Neural cell (in vitro differentiated cells): Measurements from ENCODE around the gene LIPC.

ENCODE experiments used
- EP300 ChIP-seq: fragments of 450-650 bp; conservative IDR thresholded peaks from 2 replicates; pipeline ENCODE4 v1.6.1; 2014; ENCODE audit warnings: antibody characterized with exemption, mild to moderate bottlenecking, moderate library complexity; ENCODE audit not compliant: poor library complexity, severe bottlenecking
- TF ChIP-seq, protein P1 (sequence below): IDR thresholded peaks from 2 replicates; pipeline ENCODE4 v1.6.1; 2012; ENCODE audit warnings: borderline replicate concordance

DNA sequence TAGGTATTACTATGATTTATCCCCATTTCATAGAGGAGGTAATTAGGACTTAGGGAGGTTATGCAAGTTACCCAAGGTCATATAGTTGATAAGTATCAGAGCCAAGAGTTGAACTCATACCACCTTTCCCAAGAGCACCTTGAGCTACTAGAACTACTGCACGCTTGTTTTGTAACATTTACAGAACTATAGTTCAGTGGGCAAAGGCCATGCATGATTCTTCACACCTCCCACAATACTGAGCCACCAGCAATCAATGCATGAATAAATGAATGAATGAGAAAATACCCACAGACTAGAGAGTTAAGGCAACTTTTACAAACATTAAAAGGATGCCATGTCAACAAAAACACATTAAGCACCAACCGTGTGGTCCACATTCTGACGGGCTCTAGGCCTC is 46.8 kb downstream of the LIPC start:
- TF ChIP-seq, protein P1, sequence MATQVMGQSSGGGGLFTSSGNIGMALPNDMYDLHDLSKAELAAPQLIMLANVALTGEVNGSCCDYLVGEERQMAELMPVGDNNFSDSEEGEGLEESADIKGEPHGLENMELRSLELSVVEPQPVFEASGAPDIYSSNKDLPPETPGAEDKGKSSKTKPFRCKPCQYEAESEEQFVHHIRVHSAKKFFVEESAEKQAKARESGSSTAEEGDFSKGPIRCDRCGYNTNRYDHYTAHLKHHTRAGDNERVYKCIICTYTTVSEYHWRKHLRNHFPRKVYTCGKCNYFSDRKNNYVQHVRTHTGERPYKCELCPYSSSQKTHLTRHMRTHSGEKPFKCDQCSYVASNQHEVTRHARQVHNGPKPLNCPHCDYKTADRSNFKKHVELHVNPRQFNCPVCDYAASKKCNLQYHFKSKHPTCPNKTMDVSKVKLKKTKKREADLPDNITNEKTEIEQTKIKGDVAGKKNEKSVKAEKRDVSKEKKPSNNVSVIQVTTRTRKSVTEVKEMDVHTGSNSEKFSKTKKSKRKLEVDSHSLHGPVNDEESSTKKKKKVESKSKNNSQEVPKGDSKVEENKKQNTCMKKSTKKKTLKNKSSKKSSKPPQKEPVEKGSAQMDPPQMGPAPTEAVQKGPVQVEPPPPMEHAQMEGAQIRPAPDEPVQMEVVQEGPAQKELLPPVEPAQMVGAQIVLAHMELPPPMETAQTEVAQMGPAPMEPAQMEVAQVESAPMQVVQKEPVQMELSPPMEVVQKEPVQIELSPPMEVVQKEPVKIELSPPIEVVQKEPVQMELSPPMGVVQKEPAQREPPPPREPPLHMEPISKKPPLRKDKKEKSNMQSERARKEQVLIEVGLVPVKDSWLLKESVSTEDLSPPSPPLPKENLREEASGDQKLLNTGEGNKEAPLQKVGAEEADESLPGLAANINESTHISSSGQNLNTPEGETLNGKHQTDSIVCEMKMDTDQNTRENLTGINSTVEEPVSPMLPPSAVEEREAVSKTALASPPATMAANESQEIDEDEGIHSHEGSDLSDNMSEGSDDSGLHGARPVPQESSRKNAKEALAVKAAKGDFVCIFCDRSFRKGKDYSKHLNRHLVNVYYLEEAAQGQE, result no peak
- TF ChIP-seq EP300, result no peak
